ENCODE data around the gene CBLN2.

Gene CBLN2

DNA sequence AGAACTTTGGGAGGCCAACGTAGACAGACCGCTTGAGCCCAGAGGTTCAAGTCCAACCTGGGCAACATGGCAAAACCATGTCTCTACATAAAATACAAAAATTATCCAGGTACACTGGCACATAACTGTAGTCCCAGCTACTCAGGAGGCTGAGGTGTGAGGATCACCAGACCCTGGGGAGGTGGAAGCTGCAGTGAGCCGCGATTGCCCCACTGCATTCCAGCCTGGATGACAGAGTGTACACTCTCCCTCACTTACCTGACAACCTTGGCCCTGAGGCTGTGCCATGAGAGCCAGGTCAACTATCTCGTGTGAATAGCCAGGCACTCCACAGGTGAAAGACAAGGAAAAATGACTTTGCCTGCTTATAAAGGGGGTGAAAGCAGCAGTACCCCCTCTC, 39.3 kb downstream of the CBLN2 start:
- no peak for DNase-seq (ENCODE audit: low read depth)
- TF ChIP-seq, protein P1, sequence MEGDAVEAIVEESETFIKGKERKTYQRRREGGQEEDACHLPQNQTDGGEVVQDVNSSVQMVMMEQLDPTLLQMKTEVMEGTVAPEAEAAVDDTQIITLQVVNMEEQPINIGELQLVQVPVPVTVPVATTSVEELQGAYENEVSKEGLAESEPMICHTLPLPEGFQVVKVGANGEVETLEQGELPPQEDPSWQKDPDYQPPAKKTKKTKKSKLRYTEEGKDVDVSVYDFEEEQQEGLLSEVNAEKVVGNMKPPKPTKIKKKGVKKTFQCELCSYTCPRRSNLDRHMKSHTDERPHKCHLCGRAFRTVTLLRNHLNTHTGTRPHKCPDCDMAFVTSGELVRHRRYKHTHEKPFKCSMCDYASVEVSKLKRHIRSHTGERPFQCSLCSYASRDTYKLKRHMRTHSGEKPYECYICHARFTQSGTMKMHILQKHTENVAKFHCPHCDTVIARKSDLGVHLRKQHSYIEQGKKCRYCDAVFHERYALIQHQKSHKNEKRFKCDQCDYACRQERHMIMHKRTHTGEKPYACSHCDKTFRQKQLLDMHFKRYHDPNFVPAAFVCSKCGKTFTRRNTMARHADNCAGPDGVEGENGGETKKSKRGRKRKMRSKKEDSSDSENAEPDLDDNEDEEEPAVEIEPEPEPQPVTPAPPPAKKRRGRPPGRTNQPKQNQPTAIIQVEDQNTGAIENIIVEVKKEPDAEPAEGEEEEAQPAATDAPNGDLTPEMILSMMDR (conservative IDR thresholded peaks at IDR 0.05; ENCODE audit: low read length): no peak
- H3K4me3 ChIP-seq (ENCODE audit: low read length): no peak overlapping the region

DNA sequence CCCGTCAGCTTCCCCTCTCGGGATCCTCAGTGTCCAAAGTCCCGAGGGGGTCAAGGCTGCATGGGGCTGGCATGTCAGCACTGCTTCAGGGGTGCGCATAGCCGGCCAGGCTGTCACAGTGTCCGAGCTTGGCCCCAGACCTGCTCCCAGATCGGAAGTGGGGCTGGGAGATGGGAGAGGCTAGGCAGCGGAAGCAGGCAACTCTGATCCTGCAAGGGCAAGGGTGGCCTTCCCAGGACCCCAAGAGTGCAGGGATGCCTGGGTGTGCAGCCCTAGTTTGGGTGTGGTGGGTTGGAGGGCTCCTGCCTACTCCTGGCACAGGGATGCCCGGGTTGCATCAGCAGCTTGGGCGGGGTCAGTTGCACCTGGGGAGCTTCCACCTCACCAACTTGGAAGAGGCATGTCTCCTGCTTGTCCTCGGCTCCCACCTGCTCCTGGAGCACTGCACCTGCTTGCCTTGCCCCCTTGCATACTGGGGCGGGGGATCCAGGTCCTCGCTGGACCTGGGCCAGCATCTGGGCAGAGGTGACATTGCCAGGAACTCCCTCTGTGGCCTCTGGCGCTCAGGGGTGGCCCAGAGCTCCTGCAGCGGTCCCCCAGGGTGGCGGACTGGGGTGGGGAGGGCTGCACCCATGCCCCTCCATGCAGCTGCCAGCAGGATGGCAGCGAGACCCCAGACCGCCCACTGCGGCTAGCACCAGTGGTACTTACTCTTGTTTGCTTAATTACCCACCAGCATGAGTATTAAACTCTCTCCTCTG, 41.3 kb downstream of the CBLN2 start:
- TF ChIP-seq, protein P1 (conservative IDR thresholded peaks at IDR 0.05; ENCODE audit: low read length): no peak
- H3K4me3 ChIP-seq (ENCODE audit: low read length): no peak overlapping the region
- DNase-seq (ENCODE audit: low read depth): no peak

GRCh38 chr18:72492497-72492896, 51.6 kb downstream of the CBLN2 start:
- H3K4me3 ChIP-seq (ENCODE audit: low read length): no peak overlapping the region
- TF ChIP-seq, protein P1 (conservative IDR thresholded peaks at IDR 0.05; ENCODE audit: low read length): no peak
- no peak for DNase-seq (ENCODE audit: low read depth)

All from AG10803 (cell line).